Fibroblast of villous mesenchyme (primary cell): Measurements from ENCODE around the gene TMBIM6. TPM values are rescaled to one million over a fixed set of nuclear protein-coding genes. Genes with fewer than 3 reads are reported as not detected.

Source experiments
- DNase-seq: peaks from one replicate; pipeline ENCODE4 v3.0.0-alpha.2; 2010; ENCODE audit warnings: low read depth
- H3K4me3 ChIP-seq: 2 replicates; pipeline ENCODE4 v1.5.1; 2011; ENCODE audit warnings: low read depth, mild to moderate bottlenecking, low read length
- total RNA-seq: library from RNA; depleted of rRNA; stranded (reverse); fragments of >200 nt; gene quantifications from 2 replicates; pipeline ENCODE4 v1.2.3, GENCODE V29; 2012
- TF ChIP-seq, protein P1 (sequence below): IDR thresholded peaks from 2 replicates; pipeline ENCODE4 v1.5.1; 2012; ENCODE audit warnings: low read depth, mild to moderate bottlenecking, low read length; ENCODE audit not compliant: insufficient read depth

Gene TMBIM6, protein sequence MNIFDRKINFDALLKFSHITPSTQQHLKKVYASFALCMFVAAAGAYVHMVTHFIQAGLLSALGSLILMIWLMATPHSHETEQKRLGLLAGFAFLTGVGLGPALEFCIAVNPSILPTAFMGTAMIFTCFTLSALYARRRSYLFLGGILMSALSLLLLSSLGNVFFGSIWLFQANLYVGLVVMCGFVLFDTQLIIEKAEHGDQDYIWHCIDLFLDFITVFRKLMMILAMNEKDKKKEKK
- 377 and 506 TPM in 2 replicates for total RNA-seq

DNA sequence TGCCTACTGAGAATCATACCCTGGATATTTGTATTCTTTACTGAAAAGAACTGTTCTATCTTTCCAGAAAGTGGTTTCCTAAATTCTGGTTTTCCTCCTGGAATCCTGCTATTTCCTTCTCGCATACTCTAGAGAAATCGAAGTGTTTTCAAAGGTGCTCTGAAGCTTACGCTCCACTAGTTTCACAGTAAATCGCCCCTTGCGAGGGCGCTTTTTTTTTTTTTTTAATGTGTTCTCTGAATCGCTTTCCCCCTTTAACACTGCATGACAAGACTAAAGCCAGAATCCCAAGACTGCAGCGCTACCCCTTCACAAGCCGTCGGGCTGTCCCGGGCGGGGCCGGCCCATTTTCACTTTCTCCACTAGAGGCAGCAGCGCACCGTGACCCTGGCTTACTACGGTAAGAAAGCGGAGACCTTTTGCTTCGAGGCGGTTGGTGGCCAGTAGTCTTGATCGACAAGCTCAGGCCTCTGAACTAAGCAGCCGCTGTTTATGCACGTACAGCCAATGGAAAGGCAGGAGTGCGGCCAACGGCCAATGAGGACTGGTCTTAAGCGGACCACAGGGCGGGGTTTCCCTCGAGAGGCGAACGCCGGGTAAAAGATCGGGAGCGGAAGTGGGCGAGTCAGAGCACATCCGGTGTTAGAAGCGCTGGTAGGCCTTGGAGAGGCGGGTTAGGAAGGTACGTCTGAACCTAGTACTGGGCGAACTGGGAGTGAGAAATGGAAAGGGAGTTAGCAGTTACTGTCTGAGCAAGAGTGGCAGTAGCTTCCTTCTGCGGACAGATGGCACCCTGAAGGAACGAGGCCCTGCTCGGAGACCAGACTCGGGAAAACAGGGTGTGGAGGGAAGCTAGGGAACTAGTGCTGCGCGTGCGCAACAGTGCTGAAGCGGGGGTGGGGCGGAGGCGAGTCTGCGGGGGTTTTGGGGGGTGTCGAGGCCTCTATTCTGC, at the start of gene TMBIM6:
TSS of gene TMBIM6 (plus strand) at position 628 of the 952 bp plus-strand sequence. CDS start 10,937 bp downstream, outside the sequence.
- DNase-seq, result peak; percentile 100
- TF ChIP-seq, protein P1, sequence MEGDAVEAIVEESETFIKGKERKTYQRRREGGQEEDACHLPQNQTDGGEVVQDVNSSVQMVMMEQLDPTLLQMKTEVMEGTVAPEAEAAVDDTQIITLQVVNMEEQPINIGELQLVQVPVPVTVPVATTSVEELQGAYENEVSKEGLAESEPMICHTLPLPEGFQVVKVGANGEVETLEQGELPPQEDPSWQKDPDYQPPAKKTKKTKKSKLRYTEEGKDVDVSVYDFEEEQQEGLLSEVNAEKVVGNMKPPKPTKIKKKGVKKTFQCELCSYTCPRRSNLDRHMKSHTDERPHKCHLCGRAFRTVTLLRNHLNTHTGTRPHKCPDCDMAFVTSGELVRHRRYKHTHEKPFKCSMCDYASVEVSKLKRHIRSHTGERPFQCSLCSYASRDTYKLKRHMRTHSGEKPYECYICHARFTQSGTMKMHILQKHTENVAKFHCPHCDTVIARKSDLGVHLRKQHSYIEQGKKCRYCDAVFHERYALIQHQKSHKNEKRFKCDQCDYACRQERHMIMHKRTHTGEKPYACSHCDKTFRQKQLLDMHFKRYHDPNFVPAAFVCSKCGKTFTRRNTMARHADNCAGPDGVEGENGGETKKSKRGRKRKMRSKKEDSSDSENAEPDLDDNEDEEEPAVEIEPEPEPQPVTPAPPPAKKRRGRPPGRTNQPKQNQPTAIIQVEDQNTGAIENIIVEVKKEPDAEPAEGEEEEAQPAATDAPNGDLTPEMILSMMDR, result peak; percentile 96
- H3K4me3 ChIP-seq, result peak within 1 kb of the TSS; percentile 98

DNA sequence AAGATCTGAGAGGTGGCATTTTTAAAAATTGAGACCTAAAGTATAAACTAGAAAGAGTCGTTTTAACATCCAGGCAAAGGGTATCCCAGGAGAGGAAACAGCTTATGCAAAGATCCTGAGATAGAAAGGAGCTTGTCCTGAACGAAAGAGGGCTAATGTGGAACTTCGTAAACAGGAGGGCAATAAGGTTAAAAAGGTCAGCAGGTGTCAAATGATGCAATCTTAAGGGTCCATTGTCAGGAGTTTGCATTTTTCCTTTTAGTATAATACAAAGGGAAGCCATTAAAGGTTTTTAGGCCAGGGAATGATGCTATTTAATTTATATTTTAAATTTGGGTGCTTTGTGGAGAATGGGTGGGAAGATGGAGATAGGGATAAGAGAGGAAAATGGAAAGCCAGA, 48.5 kb upstream of the TMBIM6 start:
- TF ChIP-seq, protein P1, result no peak
- H3K4me3 ChIP-seq, result no peak overlapping the region
- no peak for DNase-seq

DNA sequence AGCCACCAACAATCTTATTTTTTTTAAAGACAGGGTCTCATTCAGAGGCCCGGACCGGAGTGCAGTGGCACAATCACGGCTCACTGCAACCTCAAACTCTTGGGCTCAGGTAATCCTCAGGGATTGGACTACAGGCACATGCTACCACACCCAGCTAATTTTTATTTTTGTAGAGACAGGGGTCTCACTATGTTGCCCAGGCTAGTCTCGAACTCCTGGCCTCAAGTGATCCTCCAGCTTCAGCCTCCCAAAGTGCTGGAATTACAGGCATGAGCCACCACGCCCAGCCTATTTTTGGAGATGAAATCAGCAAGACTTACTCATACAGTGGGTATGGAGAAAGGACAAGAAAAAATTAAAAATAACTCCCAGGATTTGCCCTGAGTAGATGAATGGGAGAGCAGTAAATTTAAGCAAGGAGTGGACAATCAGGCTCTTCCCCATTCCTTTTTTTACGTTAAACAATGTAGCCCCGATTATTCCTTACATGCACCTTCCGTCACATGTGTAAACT, 47.4 kb upstream of the TMBIM6 start:
- H3K4me3 ChIP-seq, result no peak overlapping the region
- TF ChIP-seq, protein P1, result no peak
- no peak for DNase-seq

DNA sequence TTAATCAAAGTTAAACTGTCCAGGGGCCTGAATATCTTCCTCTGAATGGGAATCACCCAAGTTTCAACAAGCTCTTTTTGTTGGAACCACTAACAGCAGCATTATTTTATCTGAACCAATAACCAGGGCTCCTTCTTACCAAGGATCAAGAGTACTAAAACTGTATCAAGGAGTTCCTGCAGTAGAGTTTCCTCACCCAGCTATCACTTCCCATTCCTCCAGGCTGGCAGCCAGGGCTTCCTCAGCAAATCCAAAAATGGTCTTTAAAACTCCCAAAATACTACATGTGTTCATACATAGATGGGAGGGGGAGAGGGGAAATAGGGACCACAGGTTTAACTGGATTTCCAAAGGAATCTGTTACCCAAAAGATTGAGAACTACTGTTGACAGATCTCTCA, 44.6 kb upstream of the TMBIM6 start:
- TF ChIP-seq, protein P1, result no peak
- no peak for DNase-seq
- H3K4me3 ChIP-seq, result no peak overlapping the region

DNA sequence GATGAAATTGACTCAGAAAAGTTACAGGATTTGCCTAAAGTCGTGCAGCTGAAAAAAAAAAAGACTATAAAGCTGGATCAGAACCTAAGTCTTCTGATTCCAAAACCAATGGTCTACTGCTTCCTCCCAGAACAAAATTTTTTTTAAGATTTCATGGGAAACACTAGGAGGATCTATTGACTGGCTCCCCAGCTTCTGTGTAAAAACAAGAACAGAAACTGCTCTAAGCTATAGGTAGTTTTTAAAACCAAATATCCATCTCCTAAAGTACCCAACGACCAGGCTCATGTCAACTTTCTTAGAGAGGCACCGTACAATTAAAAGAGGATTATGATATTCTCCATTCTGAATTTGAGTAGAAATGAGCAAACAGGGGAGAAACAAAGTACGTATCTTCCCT, 43.5 kb upstream of the TMBIM6 start:
- DNase-seq, result no peak
- TF ChIP-seq, protein P1, result no peak
- H3K4me3 ChIP-seq, result no peak overlapping the region

DNA sequence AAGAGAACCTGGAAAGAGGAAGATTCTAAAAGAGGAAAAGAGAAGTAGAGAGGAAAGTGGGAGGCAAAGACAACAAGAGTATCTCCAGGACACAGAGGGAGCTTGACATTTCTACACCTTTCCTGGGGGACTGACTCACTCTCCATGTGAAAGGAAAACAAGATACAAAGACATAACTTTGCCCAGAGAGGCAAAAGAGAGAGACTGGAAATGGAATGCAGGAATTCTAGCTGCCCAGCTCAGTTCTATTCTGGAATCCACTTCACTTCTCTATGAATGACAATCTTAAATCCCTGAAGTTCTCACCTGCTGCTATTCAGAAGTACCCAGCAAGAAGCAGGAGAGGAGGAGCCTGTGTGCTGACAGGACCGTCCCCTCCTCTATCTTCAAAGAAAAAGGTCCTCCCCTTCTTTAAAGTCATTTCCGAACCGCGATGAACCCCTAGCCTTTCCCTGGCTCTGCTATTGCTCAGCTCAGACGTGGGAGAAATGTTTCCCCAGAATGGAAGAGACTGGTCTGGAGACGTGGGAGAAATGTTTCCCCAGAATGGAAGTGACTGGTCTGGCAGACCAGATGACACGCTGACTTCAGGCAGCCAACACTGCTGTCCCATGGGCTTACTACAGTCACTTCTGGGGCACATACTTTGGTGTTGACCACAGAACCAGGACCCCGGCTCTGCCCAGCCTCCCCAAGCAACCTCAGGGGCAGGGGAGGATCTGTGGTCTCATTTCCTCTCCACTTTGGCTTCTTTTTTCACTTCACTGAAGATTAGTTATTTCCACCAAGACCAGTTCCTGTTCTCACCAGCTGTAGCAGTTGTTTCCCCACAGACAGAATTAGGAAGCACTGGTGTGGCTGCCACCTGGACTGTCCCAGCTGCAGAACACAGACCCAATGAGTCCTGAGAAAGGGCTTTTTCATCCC, 42.5 kb upstream of the TMBIM6 start:
- TF ChIP-seq, protein P1, result no peak
- H3K4me3 ChIP-seq, result peak overlapping the region; percentile 7
- peak; percentile 75 for DNase-seq
